ENCODE results near the gene DPF3.

Gene DPF3

DNA sequence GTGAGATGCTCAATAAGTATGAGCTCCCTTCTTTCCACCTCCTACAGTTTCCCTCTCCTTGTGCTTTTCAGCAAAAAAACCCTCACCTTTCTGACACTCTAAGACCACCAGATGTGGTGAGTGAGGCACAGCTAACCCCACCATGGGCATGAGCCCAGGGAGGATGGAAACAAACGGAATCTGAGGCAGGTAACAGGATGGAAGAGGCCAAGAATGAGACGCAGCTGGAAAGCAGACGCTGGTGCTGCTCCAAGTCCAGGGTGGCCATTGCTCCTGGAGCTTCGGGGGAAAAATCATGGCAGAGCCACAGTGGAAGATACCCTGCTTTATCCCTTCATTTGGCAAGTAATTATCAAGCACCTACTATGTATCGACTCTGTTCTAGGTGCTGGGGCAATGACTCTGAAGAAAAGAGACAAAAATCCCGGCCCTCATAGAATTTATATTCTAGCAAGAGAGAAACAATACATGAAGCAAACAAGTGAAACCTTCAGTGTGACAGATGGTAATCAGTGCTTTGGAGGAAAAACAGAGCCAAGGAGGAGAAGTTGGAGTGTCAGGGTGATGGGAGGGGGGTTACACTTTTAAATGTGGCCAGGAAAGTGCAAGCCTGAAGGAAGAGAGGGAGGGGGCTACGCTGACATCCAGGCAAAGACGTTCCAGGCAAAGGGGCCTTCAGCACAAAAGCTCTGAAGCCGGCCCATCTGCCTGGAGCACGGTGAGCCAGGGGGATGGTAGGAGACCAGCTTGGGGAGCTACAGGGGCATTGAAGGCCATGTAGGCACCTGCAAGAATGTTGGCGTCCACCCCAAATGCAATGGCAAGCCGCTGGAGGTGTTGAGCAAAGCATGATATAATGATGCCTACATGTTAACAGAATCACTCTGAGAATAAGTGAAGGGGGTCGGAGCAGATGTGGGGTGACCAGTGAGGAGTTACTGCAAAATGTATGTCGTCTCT is 154.2 kb downstream of the DPF3 start:
- DNase-seq, result no peak

DNA sequence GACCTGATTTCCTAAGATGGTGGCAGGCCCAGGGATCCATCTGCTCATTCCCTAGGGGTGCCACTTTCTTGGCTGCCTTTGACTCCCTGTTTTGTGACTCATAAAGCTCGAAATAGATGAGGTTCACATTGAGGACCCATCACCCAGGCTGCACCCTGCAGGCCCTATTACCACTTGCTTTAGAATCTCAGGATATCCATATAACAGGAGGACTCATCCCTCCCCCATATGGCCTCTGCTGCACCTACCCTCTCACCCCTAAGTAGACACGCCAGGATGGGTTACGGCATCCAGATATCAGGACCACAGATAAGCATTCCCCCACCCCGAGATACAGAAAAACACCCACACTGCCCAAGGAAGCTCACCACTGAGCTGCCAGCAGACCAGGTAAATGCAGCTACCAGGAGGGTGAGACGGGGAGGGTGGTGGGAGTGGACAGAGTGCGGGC is 155.7 kb downstream of the DPF3 start:
- no peak for DNase-seq

DNA sequence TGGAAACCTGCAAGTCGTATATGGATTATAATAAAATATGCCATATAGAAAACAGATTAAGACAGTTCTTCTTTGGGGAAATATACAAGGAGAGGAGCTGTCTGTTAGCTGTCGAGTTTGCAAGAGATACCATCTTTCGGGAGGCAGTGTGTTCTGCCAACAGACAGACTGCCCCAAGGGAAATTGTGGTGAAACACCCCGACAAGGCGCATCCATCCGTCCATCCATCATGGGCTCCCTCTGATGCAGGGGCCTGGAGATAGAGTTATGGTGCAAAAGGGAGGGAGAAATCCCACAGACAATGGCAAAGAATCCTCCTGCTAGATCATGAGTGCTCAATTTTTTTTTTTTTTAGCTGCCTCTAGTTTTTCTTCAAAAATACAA is 156.3 kb downstream of the DPF3 start:
- DNase-seq, result no peak

DNA sequence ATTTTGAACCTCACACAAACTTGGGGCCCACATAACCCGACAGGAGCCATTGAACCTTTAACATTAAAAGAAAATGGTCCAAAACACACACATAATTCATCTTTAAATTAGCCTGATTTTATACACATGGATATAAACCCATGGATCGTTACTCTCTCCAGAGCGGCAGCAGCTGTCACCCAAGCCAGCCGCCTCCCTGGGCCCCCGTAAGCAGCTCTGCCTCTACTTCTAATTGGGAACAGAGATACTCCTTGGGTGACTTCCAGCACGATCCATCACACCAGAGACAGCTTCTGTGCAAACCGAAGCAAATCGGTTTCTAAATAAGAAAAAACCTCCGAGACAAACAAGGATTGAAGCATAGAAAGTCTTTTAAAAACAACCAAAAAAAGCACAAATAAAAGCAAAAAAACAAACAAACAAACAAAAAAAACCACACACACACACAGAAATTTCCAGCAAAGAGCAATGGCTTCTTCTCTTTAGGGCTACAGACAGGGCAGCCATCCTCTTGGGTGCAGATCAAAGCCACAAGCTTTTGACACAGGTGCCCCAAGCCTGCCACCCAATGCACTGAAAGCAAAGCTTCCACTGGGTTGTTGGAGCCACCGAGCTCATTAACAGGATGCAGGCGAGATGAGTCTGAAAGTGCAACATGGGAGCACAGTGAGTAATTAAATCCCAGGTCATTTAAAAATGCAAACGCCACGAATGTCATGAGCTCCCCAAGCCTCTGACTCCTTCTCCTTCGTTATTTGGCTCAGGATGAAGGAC is 156.9 kb downstream of the DPF3 start:
- DNase-seq, result no peak

DNA sequence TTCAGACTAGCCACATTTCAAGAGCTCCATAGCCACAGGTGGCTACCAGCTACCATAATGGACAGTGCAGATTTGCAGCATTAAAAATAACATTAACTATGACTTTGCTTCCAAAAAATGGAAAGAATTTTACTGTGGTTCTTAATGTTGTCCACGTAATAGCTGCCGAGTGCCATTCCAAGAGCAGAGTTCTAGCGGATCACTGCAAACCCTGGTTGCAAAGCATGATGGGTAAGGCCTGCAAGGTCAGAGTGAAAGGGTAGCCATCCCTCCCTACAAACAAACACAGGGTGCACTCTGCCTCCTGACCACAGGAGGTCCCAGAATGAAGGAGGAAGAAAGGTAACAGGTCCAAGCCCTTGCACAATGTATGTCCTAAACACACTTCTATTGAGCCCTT is 157.6 kb downstream of the DPF3 start:
- no peak for DNase-seq

DNA sequence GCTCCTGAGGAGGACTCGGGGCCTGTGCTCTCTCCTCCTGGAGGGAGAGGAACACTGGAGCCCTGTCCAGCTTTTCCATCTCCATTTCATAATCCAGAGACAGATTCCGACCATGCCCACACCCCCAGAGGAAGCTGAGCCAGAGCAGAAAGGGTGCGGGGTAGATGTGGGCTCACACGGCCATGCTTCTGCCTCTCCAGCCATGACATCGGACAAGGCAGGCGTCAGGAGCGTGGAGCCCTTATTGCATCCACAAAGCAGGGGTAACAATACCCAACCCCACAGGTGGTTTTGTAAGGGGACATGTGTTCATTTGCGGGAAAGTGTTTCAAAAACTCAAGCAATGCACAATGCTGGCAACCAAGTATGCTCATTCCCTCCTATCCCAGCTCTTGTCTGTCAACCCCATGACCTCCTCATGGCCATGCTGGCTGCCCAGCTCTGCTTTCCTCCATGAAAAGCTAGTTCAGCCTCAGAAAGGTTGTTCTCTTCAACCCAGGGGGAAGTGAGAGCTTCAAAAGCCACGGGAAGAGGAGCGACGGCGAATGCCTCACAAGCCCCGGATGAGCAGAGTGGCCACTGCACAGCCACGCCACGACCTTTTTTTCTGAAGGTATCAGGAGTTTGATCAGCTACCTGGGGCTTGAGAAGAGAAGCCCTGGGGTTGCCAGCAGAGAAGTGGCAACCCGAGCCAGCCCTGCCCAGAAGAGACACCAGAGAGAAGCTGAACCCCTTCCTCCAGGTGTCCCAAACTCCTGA is 161.7 kb downstream of the DPF3 start:
- DNase-seq, result no peak

DNA sequence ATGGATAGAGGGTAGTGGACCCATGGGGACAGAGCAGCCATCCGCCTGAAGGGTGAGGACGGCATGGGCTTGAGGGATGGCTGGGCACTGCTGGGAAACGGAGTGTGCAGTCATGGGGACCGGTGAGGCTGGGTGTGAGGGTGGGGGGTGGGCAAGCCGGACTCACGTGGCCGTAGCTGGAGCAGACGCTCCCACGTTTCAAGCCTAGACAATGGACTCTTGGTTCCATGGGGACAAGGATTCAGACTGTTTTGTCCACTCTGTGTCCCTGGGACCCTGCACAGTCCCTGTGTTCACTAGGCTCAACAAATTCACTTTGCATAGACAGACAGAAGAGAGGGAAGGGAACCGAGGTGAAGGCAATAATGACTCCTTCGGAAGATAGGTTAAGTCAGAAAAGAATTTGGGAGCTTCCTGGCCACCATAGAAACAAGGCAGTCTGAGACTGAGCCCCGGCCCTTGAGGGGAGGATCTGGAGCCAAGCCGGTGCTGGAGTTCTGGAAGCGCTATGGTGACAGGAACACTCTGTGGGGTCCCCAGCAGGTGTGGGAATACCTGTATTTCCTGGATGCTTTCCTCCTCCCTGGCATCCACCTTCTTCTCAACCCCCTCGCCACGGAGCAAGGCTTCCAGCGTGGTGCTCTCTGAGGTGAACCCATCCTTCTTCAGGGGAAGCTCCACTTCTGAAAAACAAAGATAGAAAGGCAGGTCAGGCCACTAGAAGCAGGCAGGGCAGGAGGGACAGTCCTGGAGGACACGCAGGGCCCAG is 162.5 kb downstream of the DPF3 start:
- DNase-seq, result no peak

DNA sequence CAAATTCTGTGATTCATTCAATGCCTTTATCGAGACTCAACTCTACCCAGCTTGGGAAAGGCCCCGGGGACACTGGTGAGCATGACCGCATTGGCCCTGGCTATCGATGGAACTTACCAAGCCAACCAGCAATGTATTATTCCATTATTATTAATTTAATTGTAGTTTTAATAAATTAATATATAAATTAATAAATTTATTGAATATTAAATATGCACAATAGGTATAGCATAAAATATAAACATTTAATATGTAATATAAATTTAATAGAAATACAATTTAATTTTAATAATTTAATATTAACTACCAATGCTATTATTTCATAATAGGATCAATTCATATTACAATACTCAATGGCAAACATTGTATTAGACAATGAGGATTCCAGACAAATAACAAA is 163.4 kb downstream of the DPF3 start:
- no peak for DNase-seq

DNA sequence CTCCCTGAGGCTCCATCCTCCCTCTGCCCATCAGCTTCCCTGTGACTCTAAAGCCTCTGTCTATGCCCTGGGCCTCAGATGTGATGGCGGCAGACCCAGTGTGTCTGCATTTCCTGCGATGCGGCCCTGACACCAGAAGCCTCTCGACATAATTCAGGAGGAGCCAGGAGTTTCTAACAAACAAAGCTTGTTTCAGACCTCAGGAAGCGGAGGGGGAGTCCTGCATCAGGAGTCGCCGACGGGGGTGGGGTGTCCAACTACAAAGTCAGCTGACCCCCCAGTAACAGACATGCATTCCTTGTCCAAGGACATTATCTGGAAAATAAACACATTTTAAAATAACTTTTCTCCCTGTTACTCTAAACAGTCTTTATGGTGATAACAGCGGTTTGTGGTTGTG is 167.5 kb downstream of the DPF3 start:
- no peak for DNase-seq

DNA sequence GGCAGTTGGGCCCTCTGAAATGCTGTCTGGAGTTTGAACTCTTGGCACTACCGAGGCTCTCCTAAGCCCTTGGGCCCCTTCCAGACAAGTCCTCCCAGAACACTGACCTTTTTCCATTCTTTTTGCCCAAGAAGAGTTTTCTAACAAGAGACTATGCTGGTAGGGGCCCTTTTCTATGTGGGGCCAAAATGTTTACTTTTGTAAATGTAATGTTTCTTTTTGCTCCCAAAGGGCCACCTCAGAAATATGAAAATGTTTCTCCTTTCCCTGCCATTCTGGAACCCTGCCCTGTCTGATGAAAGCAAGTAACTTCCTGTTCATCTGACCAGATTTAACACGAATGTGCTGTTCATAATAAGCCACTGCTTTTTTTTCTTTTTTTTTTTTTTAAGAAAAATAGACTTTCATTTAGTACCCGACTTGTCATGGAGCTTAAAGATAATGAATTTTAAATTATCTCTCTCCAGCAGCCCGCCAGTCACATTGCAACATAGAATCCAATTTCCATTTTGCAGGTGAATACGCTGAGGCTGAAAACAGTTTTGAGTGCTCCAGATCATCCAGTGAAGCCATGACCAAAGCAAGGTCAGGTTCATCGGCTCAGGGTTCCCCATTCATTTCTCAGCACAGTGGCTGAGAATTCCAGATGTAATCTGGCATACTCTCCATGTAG is 169.9 kb downstream of the DPF3 start:
- DNase-seq, result no peak

DNA sequence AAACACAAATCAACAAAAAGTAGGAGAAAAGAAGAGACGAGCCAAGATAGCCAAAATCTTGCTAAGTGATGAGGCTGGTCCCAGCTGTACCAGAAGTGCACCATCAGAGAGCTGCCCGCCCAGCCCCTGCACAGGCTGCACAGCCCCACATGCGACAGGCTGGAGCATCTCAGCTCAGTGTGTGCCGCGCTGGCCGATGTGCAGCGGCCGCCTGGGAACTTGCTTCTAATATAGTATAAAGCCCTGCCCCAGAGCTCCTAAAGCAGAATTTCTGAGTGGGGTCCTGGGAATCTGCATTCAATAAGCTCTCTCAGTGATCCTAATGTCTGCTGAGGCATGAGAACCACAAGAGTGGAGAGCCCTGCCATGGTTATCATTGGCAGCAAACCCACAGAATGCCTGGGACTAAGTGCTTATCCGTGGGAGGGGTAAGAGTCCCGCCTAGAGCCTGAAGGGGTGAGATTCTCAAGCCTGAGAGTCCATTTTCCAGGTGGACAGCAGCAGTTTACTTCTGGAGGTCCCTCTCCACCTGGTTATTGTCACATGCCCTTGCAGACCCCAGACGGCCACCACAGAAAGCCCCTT is 171.6 kb downstream of the DPF3 start:
- DNase-seq, result no peak

DNA sequence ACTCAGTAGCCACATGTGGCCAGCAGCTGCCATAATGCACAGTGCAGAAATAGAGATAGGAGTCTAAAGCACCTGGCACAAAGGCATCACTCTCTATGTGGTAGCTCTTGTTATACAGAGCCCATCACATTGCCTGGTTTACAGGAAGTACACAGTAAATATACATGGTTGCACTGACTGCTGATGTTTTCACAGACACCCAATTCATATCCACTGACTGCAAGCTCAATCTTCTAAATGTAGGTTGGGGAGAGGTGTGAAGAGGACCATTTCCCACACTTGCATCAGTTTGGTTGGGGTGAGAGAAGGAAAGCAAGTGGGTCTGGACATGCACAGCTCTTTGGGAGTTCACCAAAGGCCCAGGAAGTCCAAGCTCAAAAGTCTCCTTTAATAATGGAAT is 172.8 kb downstream of the DPF3 start:
- DNase-seq, result no peak

DNA sequence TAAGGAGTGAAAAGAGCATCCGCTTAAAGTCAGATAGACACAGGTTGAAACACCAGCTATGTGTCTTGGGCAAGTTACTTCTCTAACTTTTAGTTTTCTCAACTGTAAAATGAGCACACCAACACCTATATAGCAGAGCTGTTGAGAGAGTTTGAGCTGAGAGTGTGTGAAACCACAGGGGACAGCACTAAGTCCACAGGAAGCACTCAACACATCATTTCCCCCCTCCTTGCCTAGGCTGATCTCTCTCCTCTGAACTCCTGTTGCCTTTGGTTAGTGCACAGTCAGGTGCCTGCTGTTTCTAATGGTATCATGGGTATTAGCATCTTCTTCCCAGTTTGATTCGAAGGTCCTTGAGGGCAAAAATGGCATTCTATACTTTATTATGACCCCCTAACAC is 176.7 kb downstream of the DPF3 start:
- DNase-seq, result no peak

DNA sequence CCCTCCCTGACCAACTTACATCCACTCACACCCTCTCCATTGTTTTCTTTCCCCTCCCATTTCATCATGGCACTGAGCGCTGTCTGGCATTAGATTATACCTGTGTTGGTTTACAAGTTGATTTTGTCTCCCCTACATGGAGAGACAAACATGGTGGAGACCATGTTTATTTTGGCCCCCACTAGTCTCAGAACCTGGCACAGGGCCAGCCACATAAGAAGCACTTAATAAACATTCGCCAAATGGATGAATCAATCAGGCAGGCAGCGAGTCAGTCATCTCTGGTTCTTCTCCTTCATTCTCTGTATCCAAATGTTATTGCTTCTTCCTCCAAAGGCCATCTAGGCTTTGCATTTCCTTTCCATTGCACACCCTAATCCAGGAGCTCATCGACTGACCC is 177.4 kb downstream of the DPF3 start:
- DNase-seq, result no peak

DNA sequence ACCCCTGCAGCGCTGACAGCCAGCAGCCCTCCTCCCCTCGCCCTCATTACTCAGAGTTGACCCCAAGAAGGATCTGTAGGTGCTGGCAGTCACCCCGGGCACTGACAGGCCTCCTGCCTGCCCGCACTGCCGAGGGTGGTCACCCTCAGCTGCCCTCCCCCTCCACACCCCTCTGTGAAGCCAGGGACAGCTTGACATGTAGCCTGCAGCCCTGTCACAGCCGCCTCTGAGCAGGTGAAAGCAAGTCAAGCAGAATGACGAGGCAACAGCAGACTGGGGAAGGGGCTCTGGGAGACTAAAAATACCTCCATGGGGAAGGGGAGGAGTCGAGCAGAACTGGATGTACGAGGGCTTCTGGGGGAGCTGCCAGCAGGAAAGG is 178.1 kb downstream of the DPF3 start:
- DNase-seq, result no peak

DNA sequence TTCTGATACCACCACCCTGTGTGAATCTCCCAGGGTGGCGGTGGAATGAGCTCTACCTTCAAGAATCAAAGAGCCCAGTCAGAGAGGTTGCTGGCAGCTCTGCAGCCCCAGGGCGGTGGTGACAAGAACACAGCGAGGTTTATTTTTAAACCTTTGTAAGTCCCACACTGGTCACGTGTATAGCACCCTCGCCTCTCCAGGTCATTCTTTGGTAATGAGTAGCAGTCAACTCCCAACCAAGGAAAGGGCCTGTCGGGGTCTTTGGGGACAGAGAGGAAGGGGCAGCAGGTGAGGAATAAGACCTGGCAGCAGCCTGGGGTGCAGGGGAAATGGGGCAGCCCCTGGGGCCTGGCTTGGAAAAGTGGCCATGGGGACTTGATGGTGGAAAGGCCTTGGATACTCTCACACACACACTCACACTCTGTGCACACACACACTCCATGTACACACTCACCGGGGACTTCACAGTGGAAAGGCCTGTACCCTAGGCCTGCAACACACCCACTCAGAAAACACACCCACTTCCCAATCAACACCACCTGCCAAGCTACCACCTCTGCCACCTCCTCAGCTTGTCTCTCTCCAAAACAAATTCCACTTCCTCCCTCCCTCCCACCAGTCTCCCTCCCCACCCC is 178.6 kb downstream of the DPF3 start:
- DNase-seq, result no peak

DNA sequence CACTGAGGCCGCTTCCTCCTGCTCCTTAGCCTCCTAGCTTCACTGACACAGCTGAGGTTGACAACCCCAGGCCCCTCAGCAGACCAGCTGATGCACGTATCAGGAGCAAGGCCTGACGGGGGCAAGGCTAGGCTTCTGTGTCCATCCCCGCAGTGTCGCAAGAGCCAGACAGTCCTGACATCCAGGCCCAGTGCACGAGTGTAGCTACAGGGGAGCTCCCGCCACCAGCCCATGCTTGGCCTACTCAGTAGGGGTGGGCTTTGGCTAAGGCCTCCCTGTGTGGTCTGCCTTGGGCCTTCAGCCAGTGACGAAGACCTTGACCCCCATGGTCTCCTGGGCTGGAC is 179.1 kb downstream of the DPF3 start:
- DNase-seq, result no peak

DNA sequence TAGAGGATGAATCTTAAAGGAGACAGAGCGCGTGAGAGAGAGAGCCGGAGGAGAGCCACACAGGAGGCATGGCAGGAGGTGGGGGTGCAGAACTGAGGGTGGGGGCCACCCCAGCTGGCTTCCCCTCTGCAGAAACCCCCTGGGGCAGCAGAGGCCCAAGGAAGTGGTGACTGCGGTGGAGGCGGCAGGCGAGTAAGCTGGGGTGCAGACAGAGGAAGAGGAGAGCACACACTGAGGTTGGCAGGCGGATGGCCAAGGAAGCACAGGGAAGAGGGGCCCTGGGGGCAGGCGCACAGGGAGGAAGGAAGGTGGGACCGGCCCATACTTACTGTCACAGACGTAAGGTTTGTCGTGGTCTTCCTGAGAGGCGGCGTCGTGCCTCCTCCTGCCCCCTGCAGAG is 179.8 kb downstream of the DPF3 start:
- no peak for DNase-seq

DNA sequence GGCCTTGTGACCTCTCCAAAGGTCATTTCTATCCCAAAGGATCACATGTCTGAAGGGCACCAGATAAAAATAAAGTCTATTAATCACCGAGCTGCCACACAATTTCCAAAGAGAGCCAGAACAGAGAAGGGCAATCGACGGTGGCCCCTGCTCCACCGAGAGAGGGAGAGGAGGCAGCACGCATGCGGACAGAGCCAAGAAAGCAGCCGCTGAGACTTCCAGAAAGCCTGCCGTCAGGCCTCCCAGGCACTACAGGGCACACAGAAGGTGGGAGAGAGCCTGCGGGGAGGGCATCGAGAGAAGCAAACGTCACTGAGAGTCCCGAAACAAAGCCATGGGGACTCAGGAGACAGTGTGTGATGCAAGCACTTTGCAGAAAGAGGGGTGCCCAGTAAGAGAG is 182.0 kb downstream of the DPF3 start:
- DNase-seq, result no peak

DNA sequence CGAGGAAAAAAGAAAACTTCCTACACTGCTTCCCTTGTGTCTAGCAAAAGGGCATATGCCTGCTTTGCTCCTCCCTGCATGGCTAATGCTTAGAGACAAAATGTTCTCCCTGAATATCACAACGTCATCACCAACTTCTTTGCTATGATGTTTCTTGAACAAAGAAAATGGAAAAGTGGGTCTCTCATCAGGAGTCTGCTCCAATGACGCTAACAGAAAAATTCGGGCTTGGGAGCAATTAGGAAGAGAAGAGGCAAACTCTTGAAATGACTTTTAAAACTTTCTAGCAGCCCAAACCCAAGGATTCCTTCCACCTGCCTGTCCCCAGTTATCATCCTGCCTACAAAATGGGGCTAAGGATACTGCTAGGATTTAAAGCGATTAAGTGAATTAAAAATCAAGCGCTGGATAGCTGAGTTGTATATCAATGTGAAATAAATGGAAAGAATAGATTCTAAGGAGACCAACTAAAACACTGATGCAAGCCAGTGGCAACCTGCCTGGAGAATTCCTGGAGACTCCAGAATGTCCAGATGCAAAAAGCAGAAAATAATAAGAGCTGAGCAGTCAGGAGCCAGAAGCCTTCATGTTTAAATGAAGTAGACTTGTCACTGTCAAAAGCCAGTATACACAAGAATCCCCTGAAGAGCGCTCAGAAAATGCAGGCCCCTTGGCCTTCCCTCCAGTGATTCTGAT is 183.8 kb downstream of the DPF3 start:
- DNase-seq, result no peak

Measured in activated CD4-positive, CD25-positive, alpha-beta regulatory T cell (primary cell).